SK-N-SH (cell line): ENCODE results near the gene NT5C1A. TPM values are rescaled to one million over a fixed set of nuclear protein-coding genes. Genes with fewer than 3 reads are reported as not detected.

Experiments used
- CTCF ChIA-PET: fragments of 300-600, 350-600 bp; formaldehyde crosslinking; extraction: SDS; loops from one replicate; lab custom pipeline; 2021; lab: Yijun Ruan, JAX
- POLR2A ChIA-PET: fragments of 350-600 bp; sonication (Branson Sonifier 250); formaldehyde crosslinking; extraction: SDS; loops from one replicate; lab custom pipeline; 2020; ENCODE audit warnings: antibody characterized with exemption, inconsistent platforms; lab: Yijun Ruan, JAX
- DNase-seq: peaks from one replicate; pipeline ENCODE4 v3.0.0; 2012
- H2AFZ ChIP-seq: fragments of 200-600 bp; sonication (generic); 2 replicates; pipeline ENCODE4 v1.8.1; 2016; ENCODE audit warnings: antibody characterized with exemption, mild to moderate bottlenecking, low read depth
- H3F3A ChIP-seq: fragments of 200-600 bp; sonication (generic); replicated peaks from 2 replicates; pipeline ENCODE3; 2016; ENCODE audit warnings: antibody characterized with exemption, mild to moderate bottlenecking; ENCODE audit not compliant: insufficient read depth
- H3K27ac ChIP-seq, 2 experiments: fragments of 200-500 bp in 1 of 2; fragments of 200-600 bp in 1 of 2; sonication (Bioruptor generic) in 1 of 2; sonication (generic), shearing (Covaris generic) in 1 of 2; 2 replicates each; pipeline versions ENCODE4 v1.5.1 to v1.6.1; 2014 to 2016; ENCODE audit warnings: low read depth in 2 of 2, inconsistent platforms in 1 of 2, low read length in 1 of 2, mild to moderate bottlenecking in 1 of 2, mixed read lengths in 1 of 2
- H3K27me3 ChIP-seq: fragments of 200-600 bp; sonication (generic), shearing (Covaris generic); 2 replicates; pipeline ENCODE4 v1.6.1; 2016; ENCODE audit warnings: mixed run types; ENCODE audit not compliant: insufficient read depth
- H3K36me3 ChIP-seq, 2 experiments: fragments of 200-500 bp in 1 of 2; fragments of 200-600 bp in 1 of 2; sonication (Bioruptor generic) in 1 of 2; sonication (generic) in 1 of 2; replicated peaks in 1 of 2; 2 replicates each; pipeline versions ENCODE3 to v1.5.1; 2014 to 2016; ENCODE audit warnings: low read length in 1 of 2, mild to moderate bottlenecking in 1 of 2; ENCODE audit not compliant: insufficient read depth in 2 of 2, control insufficient read depth in 1 of 2
- H3K4me1 ChIP-seq, 2 experiments: fragments of 200-500 bp in 1 of 2; fragments of 200-600 bp in 1 of 2; sonication (Bioruptor generic) in 1 of 2; sonication (generic), shearing (Covaris generic) in 1 of 2; 2 replicates each; pipeline versions ENCODE4 v1.5.1 to v1.6.1; 2014 to 2016; ENCODE audit warnings: low read depth in 1 of 2, low read length in 1 of 2, mixed run types in 1 of 2; ENCODE audit not compliant: insufficient read depth in 2 of 2, control insufficient read depth in 1 of 2
- H3K4me2 ChIP-seq: fragments of 200-600 bp; sonication (generic), shearing (Covaris generic); 2 replicates; pipeline ENCODE4 v1.6.1; 2017; ENCODE audit warnings: mixed run types
- H3K4me3 ChIP-seq, 2 experiments: fragments of 200-500 bp in 1 of 2; fragments of 200-600 bp in 1 of 2; sonication (Bioruptor generic) in 1 of 2; sonication (generic), shearing (Covaris generic) in 1 of 2; 2 replicates each; pipeline versions ENCODE4 v1.5.1 to v1.8.1; 2014 to 2016; ENCODE audit warnings: low read depth in 2 of 2, inconsistent platforms in 1 of 2, low read length in 1 of 2, mild to moderate bottlenecking in 1 of 2, mixed read lengths in 1 of 2, moderate library complexity in 1 of 2
- H3K79me2 ChIP-seq: fragments of 200-600 bp; sonication (generic); 2 replicates; pipeline ENCODE4 v1.8.1; 2017; ENCODE audit warnings: mild to moderate bottlenecking; ENCODE audit not compliant: insufficient read depth
- H3K9ac ChIP-seq: fragments of 200-600 bp; sonication (generic); 2 replicates; pipeline ENCODE4 v1.6.1; 2017; ENCODE audit warnings: mixed run types
- H3K9me2 ChIP-seq: fragments of 200-600 bp; sonication (generic); 2 replicates; pipeline ENCODE4 v1.6.1; 2017; ENCODE audit warnings: mixed run types
- H3K9me3 ChIP-seq: fragments of 200-600 bp; sonication (generic); 2 replicates; pipeline ENCODE4 v1.6.1; 2017; ENCODE audit warnings: mixed run types, mild to moderate bottlenecking, moderate library complexity
- H4K20me1 ChIP-seq: fragments of 200-600 bp; sonication (generic); 2 replicates; pipeline ENCODE4 v1.6.1; 2017; ENCODE audit warnings: mild to moderate bottlenecking, mixed run types; ENCODE audit not compliant: insufficient read depth
- CHD2 ChIP-seq: fragments of 150-350 bp; IDR thresholded peaks from 2 replicates; pipeline ENCODE4 v1.6.1; 2018; ENCODE audit warnings: low read length; ENCODE audit not compliant: partially characterized antibody
- EP300 ChIP-seq, 2 experiments: IDR thresholded peaks; 2 replicates each; pipeline versions ENCODE4 v1.4.0 to v1.6.1; 2012; ENCODE audit warnings: borderline replicate concordance in 1 of 2, low read depth in 1 of 2, low read length in 1 of 2
- FOXJ3 ChIP-seq: sonication (generic); formaldehyde crosslinking; IDR thresholded peaks from 2 replicates; pipeline ENCODE4 v1.5.1; 2020; ENCODE audit warnings: mild to moderate bottlenecking, missing genetic modification reagents
- FOXM1 ChIP-seq: IDR thresholded peaks from 2 replicates; pipeline ENCODE4 v1.4.0; 2012; ENCODE audit warnings: low read depth, mild to moderate bottlenecking
- GATA2 ChIP-seq: sonication (generic); formaldehyde crosslinking; IDR thresholded peaks from 2 replicates; pipeline ENCODE4 v1.5.0; 2020; ENCODE audit warnings: mild to moderate bottlenecking, missing genetic modification reagents
- MEF2A ChIP-seq: IDR thresholded peaks from 2 replicates; pipeline ENCODE4 v1.4.0; 2012; ENCODE audit warnings: low read depth, borderline replicate concordance
- NRF1 ChIP-seq: IDR thresholded peaks from 2 replicates; pipeline ENCODE4 v1.6.1; 2012; ENCODE audit warnings: low read depth, mild to moderate bottlenecking, low read length
- RAD21 ChIP-seq: IDR thresholded peaks from 2 replicates; pipeline ENCODE4 v1.6.1; 2012; ENCODE audit warnings: mild to moderate bottlenecking, low read length
- RCOR1 ChIP-seq: fragments of 150-350 bp; IDR thresholded peaks from 2 replicates; pipeline ENCODE4 v1.6.1; 2017; ENCODE audit warnings: antibody characterized with exemption, low read length
- SMC3 ChIP-seq: IDR thresholded peaks from 2 replicates; pipeline ENCODE4 v1.6.1; 2012; ENCODE audit warnings: low read depth, low read length, improper control_type of control experiment
- TAF1 ChIP-seq: IDR thresholded peaks from 2 replicates; pipeline ENCODE4 v1.6.1; 2012; ENCODE audit warnings: low read depth, mild to moderate bottlenecking, low read length, moderate library complexity, borderline replicate concordance
- WGBS: methylation state at CpG from one replicate; pipeline ENCODE4 v1.1.6; 2017; ENCODE audit warnings: low lambda C conversion rate; 5-methylcytosine and 5-hydroxymethylcytosine counted together
- polyA plus RNA-seq, 3 experiments: library from polyadenylated mRNA; depleted of rRNA; stranded (reverse); fragments of >200 nt; gene quantifications; 2 replicates each; pipeline ENCODE4 v1.2.3, GENCODE V29; 2012
- TF ChIP-seq, protein P1 (sequence below): IDR thresholded peaks from 2 replicates; pipeline ENCODE4 v1.4.0; 2012; ENCODE audit warnings: low read depth
- TF ChIP-seq, protein P2 (sequence below): IDR thresholded peaks from 2 replicates; pipeline ENCODE4 v1.6.1; 2012; ENCODE audit warnings: mild to moderate bottlenecking, low read depth, low read length, moderate library complexity
- TF ChIP-seq, protein P3 (sequence below): fragments of 150-350 bp; IDR thresholded peaks from 2 replicates; pipeline ENCODE4 v1.6.1; 2017; ENCODE audit warnings: antibody characterized with exemption, low read length, low read depth, borderline replicate concordance

NT5C1A gene
- polyA plus RNA-seq, 1 of the 3 experiments (the other 2 are of a cell fraction), result 0.12 TPM

DNA sequence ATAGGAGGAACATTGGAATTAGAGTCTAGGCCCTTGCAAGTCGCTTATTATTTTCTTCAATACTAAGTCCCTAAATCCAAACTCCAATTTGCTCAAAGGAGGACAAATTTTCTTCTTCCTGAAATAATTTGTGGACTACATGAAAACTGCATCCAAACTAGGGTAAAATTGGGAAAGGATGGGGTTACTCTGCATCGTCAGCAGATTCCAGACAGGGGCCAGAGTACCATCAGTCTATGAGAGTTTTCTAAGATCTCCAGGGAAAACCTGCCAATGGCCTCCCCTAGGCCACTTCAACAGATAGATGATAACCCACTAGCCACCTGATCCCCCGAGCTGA lies 33.0 kb downstream of the NT5C1A start:
- CTCF ChIA-PET, result interaction anchor here (1.1 to 4.2 kb wide), 3 partner anchors 15 to 33 kb away, joined by 6 to 22 read pairs (median 18); no protein-coding TSS in a partner anchor
- TF ChIP-seq FOXJ3 (CRISPR knock-in tag) (no peak), SMC3 (no peak), FOXM1 (no peak)
- TF ChIP-seq, protein P1, sequence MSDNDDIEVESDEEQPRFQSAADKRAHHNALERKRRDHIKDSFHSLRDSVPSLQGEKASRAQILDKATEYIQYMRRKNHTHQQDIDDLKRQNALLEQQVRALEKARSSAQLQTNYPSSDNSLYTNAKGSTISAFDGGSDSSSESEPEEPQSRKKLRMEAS, result no peak
- TF ChIP-seq, all 33 proteins: peak for 0
- DNase-seq, result no peak
- POLR2A ChIA-PET, result no interaction called here
- no peak overlapping the region for H3K4me3 ChIP-seq
- no peaks in the 10 kb centered on the region for H3K36me3 ChIP-seq
- no peaks in the 10 kb centered on the region for H4K20me1 ChIP-seq
- H3K9me2 ChIP-seq, result no peaks in the 10 kb centered on the region
- H3K9me3 ChIP-seq, result no peaks in the 10 kb centered on the region
- H3F3A ChIP-seq, result peaks cover 8% of the 10 kb centered on the region
- H2AFZ ChIP-seq, result no peak overlapping the region
- no peak overlapping the region for H3K4me2 ChIP-seq
- no peak overlapping the region for H3K9ac ChIP-seq
- H3K79me2 ChIP-seq, result no peaks in the 10 kb centered on the region
- 65% methylated on average over 3 of the region's 3 CpGs for WGBS
- peaks cover 4 to 21% of the 10 kb centered on the region in 2 experiments; a peak in 3 of 4 replicates for H3K4me1 ChIP-seq
- no peak overlapping the region; a peak in 1 of 4 replicates for H3K27ac ChIP-seq
- no peaks in the 10 kb centered on the region for H3K27me3 ChIP-seq

DNA sequence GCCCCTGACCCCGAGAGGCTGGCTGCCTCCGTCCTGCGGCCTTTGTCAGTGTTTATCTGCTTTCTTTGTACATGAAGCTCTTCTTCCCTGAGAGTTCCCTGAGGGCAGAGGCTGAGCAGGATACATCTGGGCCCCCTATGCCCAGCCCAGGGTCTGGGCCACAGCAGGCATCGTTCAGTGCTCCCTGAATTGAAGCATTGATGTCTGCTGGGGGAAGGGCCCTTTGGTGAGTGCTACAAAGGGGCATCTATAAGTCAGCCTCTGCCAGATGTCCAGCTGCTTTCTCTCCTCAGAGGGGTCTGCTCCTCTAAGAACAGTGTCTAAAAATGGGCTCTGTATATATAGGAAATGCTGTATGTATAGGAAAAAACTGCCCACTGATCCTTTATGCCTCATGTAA lies 34.5 kb downstream of the NT5C1A start:
- H3K4me2 ChIP-seq, result no peak overlapping the region

DNA sequence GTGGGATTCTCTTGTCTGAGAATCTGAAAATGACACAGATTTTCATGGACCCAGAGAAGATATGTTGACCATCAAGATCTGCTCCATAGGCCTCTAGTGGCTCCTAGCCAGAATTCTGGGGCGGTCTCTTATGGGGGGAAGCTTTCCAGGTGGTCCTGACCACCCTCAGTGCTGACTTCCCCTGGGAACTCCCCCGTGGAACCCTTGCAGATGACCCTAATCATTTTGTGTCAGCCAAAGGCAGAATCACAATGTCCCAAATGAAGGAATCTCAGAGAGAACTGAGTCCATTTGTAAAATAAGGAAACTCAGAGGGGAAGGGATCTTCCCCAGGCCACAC lies 36.1 kb downstream of the NT5C1A start:
- H3K36me3 ChIP-seq, result no peaks in the 10 kb centered on the region
- 15% methylated on average over 1 of the region's 2 CpGs for WGBS
- no peaks in the 10 kb centered on the region for H3K27me3 ChIP-seq
- H3K4me1 ChIP-seq, result peaks cover 0 to 25% of the 10 kb centered on the region in 2 experiments; a peak in 2 of 4 replicates
- no peaks in the 10 kb centered on the region for H3K9me2 ChIP-seq
- H3K9ac ChIP-seq, result no peak overlapping the region
- H2AFZ ChIP-seq, result no peak overlapping the region
- H3K9me3 ChIP-seq, result no peaks in the 10 kb centered on the region
- H3K4me2 ChIP-seq, result no peak overlapping the region
- POLR2A ChIA-PET, result no interaction called here
- H3K79me2 ChIP-seq, result no peaks in the 10 kb centered on the region
- no peaks in the 10 kb centered on the region for H4K20me1 ChIP-seq
- no peak for DNase-seq
- H3K4me3 ChIP-seq, result no peak overlapping the region
- no peaks in the 10 kb centered on the region for H3F3A ChIP-seq
- CTCF ChIA-PET, result interaction anchor here (1.3 to 4.2 kb wide), 4 partner anchors 11 to 30 kb away, joined by 3 to 22 read pairs (median 10); no protein-coding TSS in a partner anchor
- H3K27ac ChIP-seq, result peak overlapping the region in 1 of 2 experiments; percentile 22; a peak in 1 of 4 replicates
- TF ChIP-seq GATA2 (CRISPR knock-in tag) (no peak), MEF2A (no peak), NRF1 (no peak), RCOR1 (no peak), CHD2 (no peak), TAF1 (no peak)
- TF ChIP-seq, protein P2, sequence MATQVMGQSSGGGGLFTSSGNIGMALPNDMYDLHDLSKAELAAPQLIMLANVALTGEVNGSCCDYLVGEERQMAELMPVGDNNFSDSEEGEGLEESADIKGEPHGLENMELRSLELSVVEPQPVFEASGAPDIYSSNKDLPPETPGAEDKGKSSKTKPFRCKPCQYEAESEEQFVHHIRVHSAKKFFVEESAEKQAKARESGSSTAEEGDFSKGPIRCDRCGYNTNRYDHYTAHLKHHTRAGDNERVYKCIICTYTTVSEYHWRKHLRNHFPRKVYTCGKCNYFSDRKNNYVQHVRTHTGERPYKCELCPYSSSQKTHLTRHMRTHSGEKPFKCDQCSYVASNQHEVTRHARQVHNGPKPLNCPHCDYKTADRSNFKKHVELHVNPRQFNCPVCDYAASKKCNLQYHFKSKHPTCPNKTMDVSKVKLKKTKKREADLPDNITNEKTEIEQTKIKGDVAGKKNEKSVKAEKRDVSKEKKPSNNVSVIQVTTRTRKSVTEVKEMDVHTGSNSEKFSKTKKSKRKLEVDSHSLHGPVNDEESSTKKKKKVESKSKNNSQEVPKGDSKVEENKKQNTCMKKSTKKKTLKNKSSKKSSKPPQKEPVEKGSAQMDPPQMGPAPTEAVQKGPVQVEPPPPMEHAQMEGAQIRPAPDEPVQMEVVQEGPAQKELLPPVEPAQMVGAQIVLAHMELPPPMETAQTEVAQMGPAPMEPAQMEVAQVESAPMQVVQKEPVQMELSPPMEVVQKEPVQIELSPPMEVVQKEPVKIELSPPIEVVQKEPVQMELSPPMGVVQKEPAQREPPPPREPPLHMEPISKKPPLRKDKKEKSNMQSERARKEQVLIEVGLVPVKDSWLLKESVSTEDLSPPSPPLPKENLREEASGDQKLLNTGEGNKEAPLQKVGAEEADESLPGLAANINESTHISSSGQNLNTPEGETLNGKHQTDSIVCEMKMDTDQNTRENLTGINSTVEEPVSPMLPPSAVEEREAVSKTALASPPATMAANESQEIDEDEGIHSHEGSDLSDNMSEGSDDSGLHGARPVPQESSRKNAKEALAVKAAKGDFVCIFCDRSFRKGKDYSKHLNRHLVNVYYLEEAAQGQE, result no peak
- TF ChIP-seq, protein P1, result no peak
- TF ChIP-seq, protein P3, sequence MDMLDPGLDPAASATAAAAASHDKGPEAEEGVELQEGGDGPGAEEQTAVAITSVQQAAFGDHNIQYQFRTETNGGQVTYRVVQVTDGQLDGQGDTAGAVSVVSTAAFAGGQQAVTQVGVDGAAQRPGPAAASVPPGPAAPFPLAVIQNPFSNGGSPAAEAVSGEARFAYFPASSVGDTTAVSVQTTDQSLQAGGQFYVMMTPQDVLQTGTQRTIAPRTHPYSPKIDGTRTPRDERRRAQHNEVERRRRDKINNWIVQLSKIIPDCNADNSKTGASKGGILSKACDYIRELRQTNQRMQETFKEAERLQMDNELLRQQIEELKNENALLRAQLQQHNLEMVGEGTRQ, result no peak

More for the DNA sequence above, 34.5 kb downstream of the NT5C1A start:
- H3K9me3 ChIP-seq, result no peaks in the 10 kb centered on the region
- no peaks in the 10 kb centered on the region for H3K79me2 ChIP-seq
- no peak overlapping the region for H2AFZ ChIP-seq
- H3K9me2 ChIP-seq, result no peaks in the 10 kb centered on the region
- 42% methylated on average over 2 of the region's 4 CpGs for WGBS
- peak; percentile 79 for DNase-seq
- no peaks in the 10 kb centered on the region for H3K36me3 ChIP-seq
- H3F3A ChIP-seq, result no peaks in the 10 kb centered on the region
- H3K4me1 ChIP-seq, result peaks cover 0 to 16% of the 10 kb centered on the region in 2 experiments; a peak in 3 of 4 replicates
- POLR2A ChIA-PET, result interaction anchor here (0.8 to 1.4 kb wide), 3 partner anchors 19 to 29 kb away, joined by 3 to 4 read pairs (median 3); no protein-coding TSS in a partner anchor
- H3K27ac ChIP-seq, result peak overlapping the region in 1 of 2 experiments; percentile 83; a peak in 2 of 4 replicates
- no peaks in the 10 kb centered on the region for H3K27me3 ChIP-seq
- TF ChIP-seq GATA2 (CRISPR knock-in tag) (no peak; the same call in 1 of the 2 replicates), RCOR1 (peak; percentile 7; the same call in 1 of the 2 replicates), RAD21 (0 out of 2 replicates have a peak, but pooled peaks have one; percentile 9), FOXJ3 (CRISPR knock-in tag) (0 out of 2 replicates have a peak, but pooled peaks have one; percentile 38), SMC3 (no peak), CHD2 (peak; percentile 7), EP300 (IDR thresholded peaks at IDR 0.05; ENCODE audit: borderline replicate concordance in 1 of 2, low read depth in 1 of 2, low read length in 1 of 2) (0 out of 4 replicates have a peak, but pooled peaks of 1 of the 2 experiments have one; percentile 35)
- TF ChIP-seq, all 33 proteins: peak for 5
- Histone ChIP-seq H4K20me1 (no peaks in the 10 kb centered on the region), H3K9ac (no peak overlapping the region), H3K4me3 (no peak overlapping the region)
- CTCF ChIA-PET, result interaction anchor here (0.7 to 4.2 kb wide), 5 partner anchors 14 to 31 kb away, joined by 3 to 22 read pairs (median 6); no protein-coding TSS in a partner anchor
